Choroid plexus epithelial cell (primary cell): ENCODE measurements around the gene B4GALNT2.
A peak's percentile ranks its signal among the peaks of the same experiment; 100 is the strongest.
"Not testable (repeated sequence)": the region's sequence is repeated elsewhere in the genome, so short reads cannot be mapped to it uniquely, and the experiment has no call there.

Experiments
- DNase-seq: peaks from one replicate; pipeline ENCODE4 v3.0.0-alpha.2; 2010; ENCODE audit warnings: low read depth
- H3K4me3 ChIP-seq: 2 replicates; pipeline ENCODE4 v1.5.1; 2011; ENCODE audit warnings: low read depth, mild to moderate bottlenecking, control low read depth, low read length, moderate library complexity
- TF ChIP-seq, protein P1 (sequence below): conservative IDR thresholded peaks from 2 replicates; pipeline ENCODE4 v1.5.1; 2011; ENCODE audit warnings: low read depth, mild to moderate bottlenecking, control low read depth, inconsistent platforms, low read length, moderate library complexity

The B4GALNT2 gene

DNA sequence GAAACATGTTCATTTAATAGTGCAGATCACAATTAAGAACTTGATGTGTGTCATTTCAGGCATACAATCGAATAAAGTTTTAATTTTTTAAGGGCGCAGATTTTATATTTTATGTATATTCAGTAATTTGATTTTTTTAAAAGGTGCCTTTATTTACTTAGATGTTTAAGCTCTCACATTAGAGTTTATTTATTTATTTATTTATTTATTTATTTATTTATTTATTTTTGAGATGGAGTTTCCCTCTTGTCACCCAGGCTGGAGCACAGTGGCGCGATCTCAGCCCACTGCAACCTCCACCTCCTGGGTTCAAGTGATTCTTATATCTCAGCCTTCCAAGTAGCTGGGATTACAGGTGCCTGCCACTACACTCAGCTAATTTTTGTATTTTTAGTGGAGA, 3.8 kb downstream of the B4GALNT2 start:
- no peak overlapping the region for H3K4me3 ChIP-seq
- TF ChIP-seq, protein P1, sequence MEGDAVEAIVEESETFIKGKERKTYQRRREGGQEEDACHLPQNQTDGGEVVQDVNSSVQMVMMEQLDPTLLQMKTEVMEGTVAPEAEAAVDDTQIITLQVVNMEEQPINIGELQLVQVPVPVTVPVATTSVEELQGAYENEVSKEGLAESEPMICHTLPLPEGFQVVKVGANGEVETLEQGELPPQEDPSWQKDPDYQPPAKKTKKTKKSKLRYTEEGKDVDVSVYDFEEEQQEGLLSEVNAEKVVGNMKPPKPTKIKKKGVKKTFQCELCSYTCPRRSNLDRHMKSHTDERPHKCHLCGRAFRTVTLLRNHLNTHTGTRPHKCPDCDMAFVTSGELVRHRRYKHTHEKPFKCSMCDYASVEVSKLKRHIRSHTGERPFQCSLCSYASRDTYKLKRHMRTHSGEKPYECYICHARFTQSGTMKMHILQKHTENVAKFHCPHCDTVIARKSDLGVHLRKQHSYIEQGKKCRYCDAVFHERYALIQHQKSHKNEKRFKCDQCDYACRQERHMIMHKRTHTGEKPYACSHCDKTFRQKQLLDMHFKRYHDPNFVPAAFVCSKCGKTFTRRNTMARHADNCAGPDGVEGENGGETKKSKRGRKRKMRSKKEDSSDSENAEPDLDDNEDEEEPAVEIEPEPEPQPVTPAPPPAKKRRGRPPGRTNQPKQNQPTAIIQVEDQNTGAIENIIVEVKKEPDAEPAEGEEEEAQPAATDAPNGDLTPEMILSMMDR: no peak
- no peak for DNase-seq

DNA sequence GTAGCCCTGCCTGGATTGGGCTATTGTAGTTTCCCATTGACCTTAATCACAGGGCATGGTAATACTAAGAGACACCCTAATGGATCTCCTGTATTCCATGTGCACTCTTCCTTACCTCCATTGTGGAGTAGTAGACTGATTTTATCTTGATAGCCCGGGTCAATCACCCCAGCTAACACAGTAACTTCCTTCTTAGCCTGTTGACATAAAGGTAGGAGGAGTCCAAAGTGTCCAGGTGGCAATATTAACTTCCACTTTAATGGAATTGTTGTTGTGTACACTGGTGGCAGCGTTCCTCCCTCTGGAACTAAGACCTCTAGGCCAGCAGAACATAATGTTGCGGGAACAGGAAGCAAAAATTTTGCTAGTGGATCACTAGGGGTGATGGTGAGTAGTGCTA, 13.1 kb downstream of the B4GALNT2 start:
- not testable (repeated sequence) for H3K4me3 ChIP-seq, DNase-seq

DNA sequence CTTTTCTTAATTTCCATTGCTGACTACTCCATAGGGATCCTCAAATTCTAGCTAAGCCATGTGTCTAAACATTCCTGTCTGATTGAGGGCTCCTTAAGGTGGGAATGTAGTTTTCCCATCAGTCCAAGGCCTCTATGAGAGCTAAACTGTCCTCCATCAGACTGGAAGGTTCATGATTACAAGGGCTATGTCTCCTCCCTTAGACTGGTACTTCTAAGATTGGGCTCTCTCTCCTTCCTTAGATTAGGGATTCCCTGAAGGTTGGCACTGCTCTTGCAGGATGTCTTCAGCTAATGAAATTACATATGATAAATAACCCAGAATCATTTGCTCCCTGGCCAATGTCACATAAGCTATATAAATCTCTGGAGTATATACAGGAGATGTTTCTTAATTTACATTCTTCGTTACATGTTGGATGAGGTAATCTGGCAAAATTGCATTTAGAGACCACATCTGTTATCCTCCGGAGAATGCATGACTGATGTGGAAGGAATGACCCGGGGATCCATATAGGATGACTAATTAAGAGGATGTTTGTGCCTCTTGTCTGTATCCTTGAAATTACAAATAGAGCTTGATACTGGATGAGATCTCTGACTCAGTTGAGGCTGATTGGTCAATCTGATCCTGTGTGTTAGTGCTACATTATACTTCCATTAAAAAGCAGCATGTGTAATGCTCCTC, 14.2 kb downstream of the B4GALNT2 start:
- TF ChIP-seq, protein P1: no peak
- H3K4me3 ChIP-seq: no peak overlapping the region
- peak; percentile 98 for DNase-seq

DNA sequence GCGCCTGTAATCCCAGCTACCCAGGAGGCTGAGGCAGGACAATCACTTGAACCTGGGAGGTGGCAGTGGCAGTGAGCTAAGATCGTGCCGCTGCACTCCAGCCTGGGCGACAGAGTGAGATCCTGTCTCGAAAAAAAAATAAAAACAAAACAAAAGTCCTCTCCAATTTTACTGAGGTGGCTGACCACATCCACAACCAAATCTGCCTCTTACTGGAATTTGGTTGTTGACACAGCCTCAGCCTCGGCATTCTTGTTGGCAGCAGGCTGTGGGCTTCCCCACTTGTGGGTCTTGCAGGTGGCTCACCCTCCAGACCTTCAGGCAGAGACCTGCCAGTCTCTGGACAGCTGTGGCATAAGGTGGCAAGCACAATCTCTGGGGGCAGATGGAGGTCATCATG, 15.6 kb downstream of the B4GALNT2 start:
- DNase-seq: no peak
- no peak overlapping the region for H3K4me3 ChIP-seq
- TF ChIP-seq, protein P1: no peak

GRCh38 chr17:49151996-49152395, 19.4 kb downstream of the B4GALNT2 start:
- no peak for DNase-seq
- TF ChIP-seq, protein P1: no peak
- H3K4me3 ChIP-seq: no peak overlapping the region

DNA sequence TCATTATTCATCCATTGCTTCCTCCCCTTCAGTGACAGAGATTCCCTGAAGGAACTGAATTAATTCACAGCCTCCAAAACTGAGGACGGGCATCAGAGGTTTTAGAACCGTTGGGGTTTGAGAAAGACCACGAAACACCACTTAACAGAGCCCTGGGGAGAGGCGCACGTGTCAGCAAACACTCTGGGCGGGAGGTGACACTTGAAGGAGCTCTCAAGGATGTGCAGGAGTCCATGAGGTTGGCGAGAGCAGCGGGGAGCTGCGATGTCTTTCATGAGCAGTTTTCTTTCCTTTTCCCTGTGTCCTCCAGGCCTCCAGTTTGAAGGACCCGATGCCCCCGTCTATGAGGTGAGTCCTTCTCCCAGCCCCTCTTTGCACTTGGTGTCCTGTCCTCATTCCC, 23.7 kb downstream of the B4GALNT2 start:
- H3K4me3 ChIP-seq: no peak overlapping the region
- DNase-seq: no peak
- TF ChIP-seq, protein P1: no peak

- TF ChIP-seq, protein P1: no peak
- DNase-seq: peak; percentile 13
- H3K4me3 ChIP-seq: no peak overlapping the region
Observed at GRCh38 chr17:49157784-49158183, 25.2 kb downstream of the B4GALNT2 start.
